ENCODE measurements around the gene CLDN24.

DNA sequence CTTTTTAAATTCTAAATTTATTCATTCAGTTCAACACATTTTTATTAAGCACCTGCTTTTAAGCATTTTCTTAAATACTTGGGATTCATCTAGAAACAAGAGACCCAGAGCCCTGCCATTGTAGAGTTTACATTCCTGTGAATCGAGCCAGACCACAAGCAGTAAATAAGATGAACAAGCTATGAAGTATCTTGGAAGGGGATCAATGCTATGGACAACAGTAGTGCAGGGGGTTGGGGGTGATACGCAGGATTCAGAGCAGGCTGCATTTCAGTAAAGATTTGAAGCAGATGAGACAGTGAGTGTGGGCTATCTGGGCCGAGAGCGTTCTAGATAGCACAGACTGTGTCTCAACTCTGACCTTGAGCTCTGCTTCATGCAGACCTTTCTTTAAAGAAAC, 37.3 kb downstream of the CLDN24 start:
- no peak for TF ChIP-seq POLR2A (IDR thresholded peaks at IDR 0.05)
- TF ChIP-seq, protein P1, sequence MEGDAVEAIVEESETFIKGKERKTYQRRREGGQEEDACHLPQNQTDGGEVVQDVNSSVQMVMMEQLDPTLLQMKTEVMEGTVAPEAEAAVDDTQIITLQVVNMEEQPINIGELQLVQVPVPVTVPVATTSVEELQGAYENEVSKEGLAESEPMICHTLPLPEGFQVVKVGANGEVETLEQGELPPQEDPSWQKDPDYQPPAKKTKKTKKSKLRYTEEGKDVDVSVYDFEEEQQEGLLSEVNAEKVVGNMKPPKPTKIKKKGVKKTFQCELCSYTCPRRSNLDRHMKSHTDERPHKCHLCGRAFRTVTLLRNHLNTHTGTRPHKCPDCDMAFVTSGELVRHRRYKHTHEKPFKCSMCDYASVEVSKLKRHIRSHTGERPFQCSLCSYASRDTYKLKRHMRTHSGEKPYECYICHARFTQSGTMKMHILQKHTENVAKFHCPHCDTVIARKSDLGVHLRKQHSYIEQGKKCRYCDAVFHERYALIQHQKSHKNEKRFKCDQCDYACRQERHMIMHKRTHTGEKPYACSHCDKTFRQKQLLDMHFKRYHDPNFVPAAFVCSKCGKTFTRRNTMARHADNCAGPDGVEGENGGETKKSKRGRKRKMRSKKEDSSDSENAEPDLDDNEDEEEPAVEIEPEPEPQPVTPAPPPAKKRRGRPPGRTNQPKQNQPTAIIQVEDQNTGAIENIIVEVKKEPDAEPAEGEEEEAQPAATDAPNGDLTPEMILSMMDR (IDR thresholded peaks at IDR 0.05), result no peak
- TF ChIP-seq POLR2AphosphoS5 (IDR thresholded peaks at IDR 0.05), result no peak
